H9 (cell line): ENCODE measurements around the gene NIPAL1. TPM values are rescaled to one million over a fixed set of nuclear protein-coding genes. Genes with fewer than 3 reads are reported as not detected.

Source experiments
- DNase-seq: peaks from one replicate; pipeline ENCODE4 v3.0.0-alpha.2; 2017
- H2AFZ ChIP-seq: one replicate; pipeline ENCODE4 v1.6.1; 2013; ENCODE audit warnings: mild to moderate bottlenecking, low read length, control low read depth, moderate library complexity
- H2AK5ac ChIP-seq: 2 replicates; pipeline ENCODE4 v1.6.1; 2013; ENCODE audit warnings: low read length, control low read depth, mixed read lengths; ENCODE audit not compliant: insufficient read length
- H2BK120ac ChIP-seq: one replicate; pipeline ENCODE4 v1.6.1; 2013; ENCODE audit warnings: low read depth, mild to moderate bottlenecking, low read length, control low read depth, inconsistent platforms; ENCODE audit not compliant: poor library complexity, severe bottlenecking
- H2BK12ac ChIP-seq: 2 replicates; pipeline ENCODE4 v1.6.1; 2013; ENCODE audit warnings: low read length, control low read depth, mixed read lengths, low read depth; ENCODE audit not compliant: insufficient read length
- H2BK15ac ChIP-seq: 2 replicates; pipeline ENCODE4 v1.6.1; 2013; ENCODE audit warnings: low read depth, low read length, control low read depth
- H2BK20ac ChIP-seq: one replicate; pipeline ENCODE4 v1.6.1; 2013; ENCODE audit warnings: low read depth, mild to moderate bottlenecking, low read length, control low read depth, inconsistent platforms; ENCODE audit not compliant: poor library complexity, severe bottlenecking
- H2BK5ac ChIP-seq: 2 replicates; pipeline ENCODE4 v1.6.1; 2013; ENCODE audit warnings: low read length, control low read depth, mixed read lengths; ENCODE audit not compliant: insufficient read length
- H3K14ac ChIP-seq: 2 replicates; pipeline ENCODE4 v1.6.1; 2013; ENCODE audit warnings: low read length, control low read depth; ENCODE audit not compliant: insufficient read depth
- H3K18ac ChIP-seq: 2 replicates; pipeline ENCODE4 v1.6.1; 2013; ENCODE audit warnings: low read depth, mild to moderate bottlenecking, mixed read lengths, low read length, control low read depth; ENCODE audit not compliant: insufficient read length
- H3K23ac ChIP-seq: 2 replicates; pipeline ENCODE4 v1.6.1; 2013; ENCODE audit warnings: low read length, control low read depth, mixed read lengths, low read depth; ENCODE audit not compliant: insufficient read length
- H3K23me2 ChIP-seq: 2 replicates; pipeline ENCODE4 v1.6.1; 2013; ENCODE audit warnings: low read depth, mild to moderate bottlenecking, mixed read lengths, low read length, control low read depth; ENCODE audit not compliant: insufficient read length, poor library complexity, severe bottlenecking
- H3K27ac ChIP-seq: 2 replicates; pipeline ENCODE4 v1.5.1; 2013; ENCODE audit warnings: low read length, control low read depth, mixed read lengths, low read depth; ENCODE audit not compliant: insufficient read length
- H3K27me3 ChIP-seq: 2 replicates; pipeline ENCODE4 v1.6.1; 2013; ENCODE audit warnings: low read length, control low read depth, inconsistent platforms; ENCODE audit not compliant: insufficient read depth
- H3K4ac ChIP-seq: 2 replicates; pipeline ENCODE4 v1.6.1; 2013; ENCODE audit warnings: low read depth, mild to moderate bottlenecking, control low read depth, inconsistent platforms, low read length, moderate library complexity
- H3K4me1 ChIP-seq: 2 replicates; pipeline ENCODE4 v1.6.1; 2013; ENCODE audit warnings: low read length, control low read depth, inconsistent platforms; ENCODE audit not compliant: insufficient read depth
- H3K4me2 ChIP-seq: 2 replicates; pipeline ENCODE4 v1.6.1; 2013; ENCODE audit warnings: low read length, control low read depth, mixed read lengths; ENCODE audit not compliant: insufficient read length, insufficient read depth
- H3K56ac ChIP-seq: 2 replicates; pipeline ENCODE4 v1.6.1; 2013; ENCODE audit warnings: low read depth, mild to moderate bottlenecking, mixed read lengths, low read length, control low read depth; ENCODE audit not compliant: insufficient read length
- H3K79me1 ChIP-seq: 2 replicates; pipeline ENCODE4 v1.6.1; 2013; ENCODE audit warnings: low read depth, mild to moderate bottlenecking, moderate library complexity, low read length, control low read depth, inconsistent platforms; ENCODE audit not compliant: insufficient read depth, poor library complexity, severe bottlenecking
- H3K79me2 ChIP-seq: 2 replicates; pipeline ENCODE4 v1.6.1; 2013; ENCODE audit warnings: low read length, control low read depth, inconsistent platforms; ENCODE audit not compliant: insufficient read depth
- H3K9ac ChIP-seq: 2 replicates; pipeline ENCODE4 v1.6.1; 2013; ENCODE audit warnings: low read length, control low read depth, mixed read lengths; ENCODE audit not compliant: insufficient read length; ENCODE audit errors: extremely low read depth
- H3K9me3 ChIP-seq: one replicate; pipeline ENCODE4 v1.6.1; 2013; ENCODE audit warnings: low read depth, low read length, inconsistent platforms; ENCODE audit not compliant: control insufficient read depth
- H3T11ph ChIP-seq: one replicate; pipeline ENCODE4 v1.6.1; 2013; ENCODE audit warnings: mild to moderate bottlenecking, low read length, control low read depth, inconsistent platforms
- H4K20me1 ChIP-seq: one replicate; pipeline ENCODE4 v1.6.1; 2013; ENCODE audit not compliant: control insufficient read depth, insufficient read length, insufficient read depth
- H4K5ac ChIP-seq: 2 replicates; pipeline ENCODE4 v1.6.1; 2013; ENCODE audit warnings: low read depth, mild to moderate bottlenecking, mixed read lengths, low read length, control low read depth; ENCODE audit not compliant: insufficient read length
- H4K8ac ChIP-seq: replicated peaks from 2 replicates; pipeline ENCODE4 v1.6.1; 2013; ENCODE audit warnings: low read length, control low read depth, mixed read lengths, low read depth; ENCODE audit not compliant: insufficient read length
- H4K91ac ChIP-seq: 2 replicates; pipeline ENCODE4 v1.6.1; 2013; ENCODE audit warnings: low read depth, mild to moderate bottlenecking, moderate library complexity, mixed read lengths, low read length, control low read depth; ENCODE audit not compliant: insufficient read length
- H3K27ac Mint-ChIP-seq, 3 experiments: 2 replicates in 2 of 3; 3 replicates in 1 of 3; pipeline ENCODE4 v1.8.0; 2020 to 2021; ENCODE audit warnings: mixed read lengths in 3 of 3, mild to moderate bottlenecking in 1 of 3, moderate library complexity in 1 of 3
- H3K27me3 Mint-ChIP-seq: 2 replicates; pipeline ENCODE4 v1.8.0; 2021; ENCODE audit warnings: low read depth, mild to moderate bottlenecking, moderate library complexity, mixed read lengths
- H3K36me3 Mint-ChIP-seq, 3 experiments: 2 replicates in 2 of 3; 3 replicates in 1 of 3; pipeline ENCODE4 v1.8.0; 2020 to 2021; ENCODE audit warnings: low read depth in 3 of 3, mixed read lengths in 3 of 3; ENCODE audit not compliant: insufficient read depth in 1 of 3
- H3K4me1 Mint-ChIP-seq, 2 experiments: 2 replicates each; pipeline ENCODE4 v1.8.0; 2020; ENCODE audit warnings: mixed read lengths in 2 of 2
- H3K4me3 Mint-ChIP-seq, 2 experiments: 2 replicates in 1 of 2; 3 replicates in 1 of 2; pipeline ENCODE4 v1.8.0; 2020 to 2021; ENCODE audit warnings: mild to moderate bottlenecking in 2 of 2, mixed read lengths in 2 of 2, moderate library complexity in 1 of 2
- H3K9me3 Mint-ChIP-seq, 2 experiments: 2 replicates in 1 of 2; 3 replicates in 1 of 2; pipeline ENCODE4 v1.8.0; 2020; ENCODE audit warnings: mild to moderate bottlenecking in 2 of 2, mixed read lengths in 2 of 2, moderate library complexity in 1 of 2
- CTCF ChIP-seq: fragments of 200-600 bp; sonication (generic); conservative IDR thresholded peaks from 3 replicates; pipeline ENCODE4 v1.8.0; 2021; ENCODE audit warnings: antibody characterized with exemption, mild to moderate bottlenecking
- WGBS: extraction: QIAGEN DNeasy Blood & Tissue Kit; methylation state at CpG from one replicate; pipeline ENCODE4 v1.1.7; 2013; ENCODE audit warnings: missing lambda C conversion rate, low lambda C conversion rate, mixed read lengths; ENCODE audit not compliant: insufficient read length; ENCODE audit errors: extremely low coverage; 5-methylcytosine and 5-hydroxymethylcytosine counted together
- total RNA-seq: library from RNA; stranded (reverse); gene quantifications from 2 replicates; pipeline ENCODE4 v1.2.1, GENCODE V29; 2021

The NIPAL1 gene
- total RNA-seq, 1 experiment from 2014 or later = 16.9 TPM

- Histone ChIP-seq H3K23ac (no peak overlapping the region), H4K5ac (no peak overlapping the region), H2AK5ac (no peak overlapping the region), H3K79me2 (no peaks in the 10 kb centered on the region), H3K27me3 (no peaks in the 10 kb centered on the region), H3K56ac (no peak overlapping the region), H3K4ac (no peak overlapping the region), H2AFZ (no peak overlapping the region), H3K18ac (no peak overlapping the region), H2BK12ac (no peak overlapping the region), H2BK120ac (no peak overlapping the region), H3K14ac (no peak overlapping the region), H4K8ac (no peak overlapping the region), H3K4me1 (no peaks in the 10 kb centered on the region; the same call in 1 of the 2 replicates), H3K79me1 (no peaks in the 10 kb centered on the region), H4K20me1 (no peaks in the 10 kb centered on the region), H3K23me2 (peaks cover 9% of the 10 kb centered on the region), H3K9me3 (no peaks in the 10 kb centered on the region), H3K4me2 (no peak overlapping the region), H2BK15ac (no peak overlapping the region), H2BK5ac (no peak overlapping the region), H3K9ac (no peak overlapping the region), H3T11ph (no peak overlapping the region), H3K27ac (no peak overlapping the region), H4K91ac (no peak overlapping the region), H2BK20ac (no peak overlapping the region)
- WGBS = no CpG with 5 or more reads among the region's 1 CpG
- Mint-ChIP-seq H3K27me3 (peaks cover 12% of the 10 kb centered on the region), H3K27ac (no peak overlapping the region), H3K36me3 (peaks cover 3 to 11% (median 9%) of the 10 kb centered on the region in 3 experiments; a peak in 5 of 7 replicates), H3K9me3 (no peaks in the 10 kb centered on the region), H3K4me1 (peaks cover 21 to 26% of the 10 kb centered on the region in 2 experiments), H3K4me3 (no peak overlapping the region)
- no peak for DNase-seq
- no peak for TF ChIP-seq CTCF
Observed at GRCh38 chr4:48021100-48021499, 4.5 kb downstream of the NIPAL1 start.
